Uterus (tissue), 4 donors: ENCODE results near the gene CBX8. TPM values are rescaled to one million over a fixed set of nuclear protein-coding genes. Genes with fewer than 3 reads are reported as not detected.
A peak's percentile ranks its signal among the peaks of the same experiment; 100 is the strongest.

Experiments
- DNase-seq, 2 donors: peaks; one replicate each; pipeline ENCODE4 v3.0.0-alpha.2; 2019 to 2020
- H3K27ac ChIP-seq, 2 donors: fragments of 200-600 bp; sonication (generic); 1 replicate in 1 of 2; 2 replicates in 1 of 2; pipeline ENCODE4 v1.5.1; 2016 to 2018
- H3K27me3 ChIP-seq, 2 donors: fragments of 200-600 bp; sonication (generic); one replicate each; pipeline ENCODE4 v1.5.1; 2018 to 2019; ENCODE audit warnings: control low read depth in 1 of 2
- H3K36me3 ChIP-seq, 2 donors: fragments of 200-600 bp; sonication (generic); one replicate each; pipeline ENCODE4 v1.5.1; 2019; ENCODE audit warnings: control low read depth in 1 of 2
- H3K4me1 ChIP-seq, 2 donors: fragments of 200-600 bp; sonication (generic); one replicate each; pipeline ENCODE4 v1.5.1; 2018 to 2019; ENCODE audit warnings: control low read depth in 1 of 2
- H3K4me3 ChIP-seq, 2 donors: fragments of 200-600 bp; sonication (generic); 1 replicate in 1 of 2; 2 replicates in 1 of 2; pipeline ENCODE4 v1.5.1; 2018 to 2019; ENCODE audit warnings: mild to moderate bottlenecking in 1 of 2
- H3K9me3 ChIP-seq, 2 donors: fragments of 200-600 bp; sonication (generic); one replicate each; pipeline ENCODE4 v1.5.1; 2019; ENCODE audit warnings: control low read depth in 1 of 2
- POLR2A ChIP-seq, 2 donors: fragments of 450-650 bp; IDR thresholded peaks; one replicate each; pipeline ENCODE4 v1.6.1; 2016; ENCODE audit warnings: antibody characterized with exemption in 2 of 2, mild to moderate bottlenecking in 1 of 2, moderate library complexity in 1 of 2
- intact Hi-C: fragments of 100-400 bp; cut with DNase I; formaldehyde crosslinking; loops from one replicate; pipeline ENCODE4 v1.15.1; 2023; ENCODE audit warnings: low total_unique reads
- total RNA-seq, 4 donors: library from RNA; depleted of rRNA in 3 of 4; stranded (reverse); fragments of >200 nt in 3 of 4; gene quantifications; one replicate each; pipeline versions ENCODE4 v1.1.0 to v1.2.4, GENCODE V29; 2014 to 2023
- TF ChIP-seq, protein P1 (sequence below), 4 experiments: fragments of 200-600 bp in 2 of 4; fragments of 450-650 bp in 2 of 4; sonication (generic) in 2 of 4; IDR thresholded peaks; one replicate each; pipeline ENCODE4 v1.5.1; 2016 to 2019; ENCODE audit warnings: antibody characterized with exemption in 4 of 4, mild to moderate bottlenecking in 2 of 4, moderate library complexity in 1 of 4
- donor health status: DM: yes; HTN: yes; CAD: no.

CBX8 gene
- total RNA-seq, result 10 to 100 TPM in 1 of 4 donors, 1 to 10 TPM in 2, not detected in 1; 1.8 to 10.7 (median 2.6) TPM

DNA sequence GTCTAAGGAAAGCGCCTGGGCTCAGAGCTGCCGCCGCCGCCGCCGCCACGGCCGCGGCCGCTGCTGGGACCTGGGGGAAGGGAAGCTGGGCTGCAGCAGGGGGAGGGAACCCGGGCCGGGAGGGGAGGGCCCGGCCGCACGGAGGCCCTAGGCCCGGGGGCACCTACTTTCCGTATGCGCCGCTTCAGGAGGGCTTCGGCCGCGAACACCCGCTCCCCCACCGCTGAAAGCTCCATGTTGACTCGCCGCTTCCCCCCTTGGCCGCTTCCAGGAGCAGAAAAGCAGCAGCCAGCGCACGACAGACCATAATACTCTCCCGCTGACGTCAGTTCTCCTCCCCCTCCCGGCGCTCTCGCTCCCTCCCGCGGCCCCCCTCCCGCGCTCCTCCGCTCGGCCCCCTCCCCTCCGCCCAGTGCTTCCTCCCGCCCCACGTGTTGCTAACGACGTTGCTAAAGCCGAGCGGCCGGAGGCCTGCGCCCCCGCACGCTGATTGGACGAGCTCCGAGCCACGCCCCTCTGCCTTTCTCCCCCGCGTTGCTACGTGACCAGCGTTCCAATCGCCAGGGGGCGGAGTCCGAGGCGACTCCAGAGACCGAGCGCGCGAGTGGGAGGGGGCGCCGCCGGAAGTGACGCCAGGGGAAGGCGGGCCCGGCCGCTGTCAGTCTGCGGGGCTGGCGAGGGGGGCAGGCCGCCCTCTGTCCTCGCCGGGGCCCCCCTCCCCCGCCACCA lies at the start of gene CBX8:
Gene CBX8, minus strand, starts transcription at position 315 of the 729 bp plus-strand sequence. Its CDS starts 79 bp downstream, at position 236.
- Histone ChIP-seq H3K36me3 (no peaks in the 10 kb centered on the region), H3K4me1 (peaks cover 7 to 19% of the 10 kb centered on the region in 2 donors), H3K4me3 (peak within 1 kb of the TSS; percentile 51 to 76), H3K27me3 (peaks cover 47 to 55% of the 10 kb centered on the region in 2 donors), H3K27ac (peak within 1 kb of the TSS; percentile 66 to 73), H3K9me3 (no peaks in the 10 kb centered on the region)
- TF ChIP-seq, protein P1, sequence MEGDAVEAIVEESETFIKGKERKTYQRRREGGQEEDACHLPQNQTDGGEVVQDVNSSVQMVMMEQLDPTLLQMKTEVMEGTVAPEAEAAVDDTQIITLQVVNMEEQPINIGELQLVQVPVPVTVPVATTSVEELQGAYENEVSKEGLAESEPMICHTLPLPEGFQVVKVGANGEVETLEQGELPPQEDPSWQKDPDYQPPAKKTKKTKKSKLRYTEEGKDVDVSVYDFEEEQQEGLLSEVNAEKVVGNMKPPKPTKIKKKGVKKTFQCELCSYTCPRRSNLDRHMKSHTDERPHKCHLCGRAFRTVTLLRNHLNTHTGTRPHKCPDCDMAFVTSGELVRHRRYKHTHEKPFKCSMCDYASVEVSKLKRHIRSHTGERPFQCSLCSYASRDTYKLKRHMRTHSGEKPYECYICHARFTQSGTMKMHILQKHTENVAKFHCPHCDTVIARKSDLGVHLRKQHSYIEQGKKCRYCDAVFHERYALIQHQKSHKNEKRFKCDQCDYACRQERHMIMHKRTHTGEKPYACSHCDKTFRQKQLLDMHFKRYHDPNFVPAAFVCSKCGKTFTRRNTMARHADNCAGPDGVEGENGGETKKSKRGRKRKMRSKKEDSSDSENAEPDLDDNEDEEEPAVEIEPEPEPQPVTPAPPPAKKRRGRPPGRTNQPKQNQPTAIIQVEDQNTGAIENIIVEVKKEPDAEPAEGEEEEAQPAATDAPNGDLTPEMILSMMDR (IDR thresholded peaks at IDR 0.05), result peak; percentile 6 to 58 (median 31)
- TF ChIP-seq POLR2A (IDR thresholded peaks at IDR 0.05), result peak; percentile 25 to 37
- peak; percentile 99 to 100 for DNase-seq
- intact Hi-C loops, result no loop called here

- Histone ChIP-seq H3K9me3 (no peaks in the 10 kb centered on the region), H3K27me3 (peaks cover 21 to 34% of the 10 kb centered on the region in 2 donors), H3K27ac (peak overlapping the region; percentile 29 to 67), H3K36me3 (no peaks in the 10 kb centered on the region), H3K4me1 (peaks cover 0 to 20% of the 10 kb centered on the region in 2 donors), H3K4me3 (no peak overlapping the region)
- intact Hi-C loops, result loop anchor here (10.0 kb wide), 1 partner anchor 129 kb away; no protein-coding TSS in a partner anchor
- TF ChIP-seq, protein P1 (IDR thresholded peaks at IDR 0.05), result no peak
- TF ChIP-seq POLR2A (IDR thresholded peaks at IDR 0.05), result no peak
- DNase-seq, result no peak
Measured at GRCh38 chr17:79845601-79845949, 48.7 kb upstream of the CBX8 start.

DNA sequence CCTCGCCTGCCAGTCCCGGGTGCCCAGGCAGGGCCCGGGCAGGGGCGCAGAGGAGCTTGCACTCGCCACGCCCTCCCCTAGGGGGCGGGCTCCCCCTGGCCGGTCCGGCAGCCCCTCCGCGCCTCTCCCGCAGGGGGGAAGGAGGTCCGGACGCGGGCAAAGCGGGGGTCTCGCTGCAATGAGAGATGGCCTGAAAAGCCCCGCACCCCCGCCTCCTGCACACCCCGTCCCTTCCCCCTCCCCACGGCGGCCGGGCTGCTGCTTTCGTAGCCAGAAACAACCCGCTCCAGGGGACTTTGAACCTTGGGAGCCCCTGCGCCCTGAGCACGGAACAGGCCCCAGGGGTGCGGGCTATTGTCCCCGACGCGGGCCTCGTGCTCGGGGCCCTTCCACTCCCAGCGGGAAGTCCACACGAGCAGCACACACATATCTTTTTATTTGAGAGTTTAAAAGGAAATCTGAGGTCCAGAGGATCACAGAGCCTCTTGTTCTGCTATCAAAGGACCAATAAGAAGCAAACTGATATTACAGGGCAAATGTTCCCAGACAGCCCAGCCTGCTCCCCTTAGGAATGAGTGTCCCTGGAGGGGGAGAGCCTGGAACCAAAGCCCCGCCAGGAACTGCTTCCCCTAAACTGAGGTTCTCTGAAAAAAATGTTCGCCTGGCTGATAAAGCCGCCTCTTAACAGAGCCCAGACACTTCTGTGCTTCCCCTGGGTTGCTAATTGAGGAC lies 48.2 kb upstream of the CBX8 start:
- peak in 1 of 2 donors; percentile 48 for DNase-seq
- TF ChIP-seq POLR2A (IDR thresholded peaks at IDR 0.05), result no peak
- TF ChIP-seq, protein P1 (IDR thresholded peaks at IDR 0.05), result peak; percentile 49 to 68 (median 62)
- H3K27me3 ChIP-seq, result peaks cover 23 to 40% of the 10 kb centered on the region in 2 donors
- peaks cover 0 to 25% of the 10 kb centered on the region in 2 donors for H3K4me1 ChIP-seq
- H3K27ac ChIP-seq, result peak overlapping the region; percentile 29 to 67
- H3K4me3 ChIP-seq, result peak overlapping the region; percentile 41 to 53
- intact Hi-C loops, result loop anchor here (5.0 to 10.0 kb wide), 2 partner anchors 53 to 130 kb away; no protein-coding TSS in a partner anchor
- no peaks in the 10 kb centered on the region for H3K36me3 ChIP-seq
- H3K9me3 ChIP-seq, result no peaks in the 10 kb centered on the region

DNA sequence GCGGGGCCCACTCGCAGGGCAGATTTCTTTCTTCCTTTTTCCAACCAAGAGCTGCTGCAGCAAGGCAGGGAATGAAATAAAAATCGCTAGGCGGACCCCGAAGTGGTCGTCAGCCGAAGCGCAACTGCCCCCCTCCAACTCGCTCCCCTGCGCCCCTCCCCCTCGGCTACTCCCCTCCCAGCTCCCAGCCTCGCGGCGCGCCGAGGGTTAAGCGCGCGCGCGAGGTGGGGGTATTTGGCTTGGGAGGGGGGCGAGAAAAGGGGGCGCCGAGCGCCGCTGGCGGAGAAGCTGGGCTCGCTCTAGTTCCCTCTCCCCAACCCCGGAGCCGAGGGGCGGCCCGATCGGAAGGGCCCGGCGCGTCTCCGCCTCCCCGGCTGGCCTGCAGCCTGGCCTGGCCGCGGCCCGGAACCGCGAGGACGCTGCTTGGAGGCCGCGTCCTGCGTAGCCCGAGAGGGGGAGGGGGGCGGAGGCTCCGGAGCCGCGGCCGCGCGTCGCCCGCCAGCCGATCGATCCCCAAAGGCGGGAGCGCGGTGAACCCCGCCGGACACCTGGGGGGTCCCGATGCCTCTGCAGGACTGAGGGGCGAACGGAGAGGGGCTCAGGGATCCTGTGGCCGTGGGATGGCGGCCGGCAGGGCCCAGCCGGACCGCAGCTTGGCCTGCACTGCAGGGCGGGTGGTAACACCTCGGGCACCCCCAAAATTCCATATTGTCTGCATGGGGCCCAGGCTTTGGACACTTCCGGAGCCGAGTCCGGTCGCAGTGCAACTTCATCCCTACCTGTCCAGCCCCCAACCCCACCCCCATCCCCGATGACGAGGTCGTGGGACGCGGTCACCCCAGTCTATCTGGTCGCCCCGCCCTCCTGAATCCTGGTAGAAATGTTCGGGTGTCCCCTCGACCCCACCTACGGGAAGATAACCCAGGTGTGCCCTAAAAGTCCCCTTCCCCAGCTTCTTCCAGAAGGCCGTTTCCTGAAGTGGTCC lies 47.2 kb upstream of the CBX8 start:
- intact Hi-C loops, result loop anchor here (5.0 to 10.0 kb wide), 2 partner anchors 52 to 131 kb away; no protein-coding TSS in a partner anchor
- H3K36me3 ChIP-seq, result no peaks in the 10 kb centered on the region
- H3K9me3 ChIP-seq, result no peaks in the 10 kb centered on the region
- DNase-seq, result peak in 1 of 2 donors; percentile 59
- H3K27ac ChIP-seq, result peak overlapping the region; percentile 29 to 67
- TF ChIP-seq, protein P1 (IDR thresholded peaks at IDR 0.05), result peak in 1 of 4 experiments; percentile 9
- peak; percentile 31 to 32 for TF ChIP-seq POLR2A (IDR thresholded peaks at IDR 0.05)
- H3K27me3 ChIP-seq, result peaks cover 25 to 45% of the 10 kb centered on the region in 2 donors
- H3K4me3 ChIP-seq, result peak overlapping the region; percentile 41 to 53
- H3K4me1 ChIP-seq, result peaks cover 0 to 31% of the 10 kb centered on the region in 2 donors
